Measurements from ENCODE around the gene PSME3. TPM values are rescaled to one million over a fixed set of nuclear protein-coding genes. Genes with fewer than 3 reads are reported as not detected.
"Not testable (repeated sequence)": the region's sequence is repeated elsewhere in the genome, so short reads cannot be mapped to it uniquely, and the experiment has no call there.

Gene PSME3
- polyA plus RNA-seq, 4 donors = 49.9 to 93.0 (median 61.2) TPM

GRCh38 chr17:42872251-42872965 lies 39.2 kb downstream of the PSME3 start:
- Histone ChIP-seq H3K4me1 (ENCODE audit: control insufficient read depth in 3 of 3, insufficient read depth in 2 of 3, low read depth in 1 of 3, low read length in 2 of 3) (peaks cover 0 to 7% (median 4%) of the 10 kb centered on the region in 3 donors), H3K9me3 (ENCODE audit: control insufficient read depth in 2 of 2, insufficient read depth in 1 of 2, low read depth in 1 of 2, low read length in 1 of 2) (peaks cover 0 to 16% of the 10 kb centered on the region in 2 donors), H3K27ac (ENCODE audit: low read depth in 1 of 3, low read length in 2 of 3) (peak overlapping the region in 1 of 3 donors; percentile 19), H3K27me3 (ENCODE audit: control insufficient read depth in 3 of 3, insufficient read depth in 3 of 3, low read length in 3 of 3) (no peaks in the 10 kb centered on the region), H3K36me3 (ENCODE audit: control insufficient read depth in 3 of 3, insufficient read depth in 2 of 3, low read depth in 1 of 3, low read length in 3 of 3) (no peaks in the 10 kb centered on the region), H3K4me3 (ENCODE audit: low read depth in 1 of 3, low read length in 3 of 3) (no peak overlapping the region)
- FAIRE-seq (no peak), DNase-seq (peak; percentile 40 to 45)
- 73 to 88% (median 79%) methylated on average over 12 to 13 of the region's 13 CpGs for WGBS, 3 donors

GRCh38 chr17:42873315-42873714 lies 40.1 kb downstream of the PSME3 start:
- FAIRE-seq = no peak
- Histone ChIP-seq H3K27me3 (ENCODE audit: control insufficient read depth in 3 of 3, insufficient read depth in 3 of 3, low read length in 3 of 3) (no peaks in the 10 kb centered on the region), H3K27ac (ENCODE audit: low read depth in 1 of 3, low read length in 2 of 3) (no peak overlapping the region), H3K36me3 (ENCODE audit: control insufficient read depth in 3 of 3, insufficient read depth in 2 of 3, low read depth in 1 of 3, low read length in 3 of 3) (no peaks in the 10 kb centered on the region), H3K4me1 (ENCODE audit: control insufficient read depth in 3 of 3, insufficient read depth in 2 of 3, low read depth in 1 of 3, low read length in 2 of 3) (peaks cover 0 to 14% (median 4%) of the 10 kb centered on the region in 3 donors), H3K4me3 (ENCODE audit: low read depth in 1 of 3, low read length in 3 of 3) (no peak overlapping the region), H3K9me3 (ENCODE audit: control insufficient read depth in 2 of 2, insufficient read depth in 1 of 2, low read depth in 1 of 2, low read length in 1 of 2) (peaks cover 0 to 16% of the 10 kb centered on the region in 2 donors)
- no peak for DNase-seq
- 83 to 92% (median 91%) methylated on average over 6 of the region's 6 CpGs for WGBS, 3 donors

DNA sequence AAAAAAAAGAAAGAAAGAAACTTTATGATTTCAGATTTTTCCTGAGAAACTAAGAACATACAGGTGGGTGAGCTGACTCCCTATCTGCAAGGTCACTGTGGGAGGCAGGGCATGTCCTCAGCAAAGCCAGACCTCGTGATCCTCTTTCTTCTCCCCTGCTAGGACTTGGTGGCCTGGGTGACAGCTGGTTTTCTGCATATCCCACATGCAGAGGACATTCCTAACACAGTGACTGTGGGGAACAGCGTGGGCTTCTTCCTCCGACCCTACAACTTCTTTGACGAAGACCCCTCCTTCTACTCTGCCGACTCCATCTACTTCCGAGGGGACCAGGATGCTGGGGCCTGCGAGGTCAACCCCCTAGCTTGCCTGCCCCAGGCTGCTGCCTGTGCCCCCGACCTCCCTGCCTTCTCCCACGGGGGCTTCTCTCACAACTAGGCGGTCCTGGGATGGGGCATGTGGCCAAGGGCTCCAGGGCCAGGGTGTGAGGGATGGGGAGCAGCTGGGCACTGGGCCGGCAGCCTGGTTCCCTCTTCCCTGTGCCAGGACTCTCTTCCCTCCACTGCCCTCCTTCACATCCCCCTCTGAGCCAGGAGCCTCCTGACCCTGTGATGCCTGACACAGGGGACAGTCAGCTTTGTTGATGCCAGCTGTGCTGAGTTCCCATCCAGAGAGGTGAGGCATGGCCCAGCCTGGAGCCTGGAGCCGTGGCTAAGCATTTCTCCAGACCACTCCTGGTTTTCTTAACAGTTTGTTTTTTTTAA lies 40.9 kb downstream of the PSME3 start:
- H3K9me3 ChIP-seq (ENCODE audit: control insufficient read depth in 2 of 2, insufficient read depth in 1 of 2, low read depth in 1 of 2, low read length in 1 of 2) = peaks cover 0 to 16% of the 10 kb centered on the region in 2 donors
- H3K27me3 ChIP-seq (ENCODE audit: control insufficient read depth in 3 of 3, insufficient read depth in 3 of 3, low read length in 3 of 3); H3K4me3 ChIP-seq (ENCODE audit: low read depth in 1 of 3, low read length in 3 of 3); FAIRE-seq; H3K27ac ChIP-seq (ENCODE audit: low read depth in 1 of 3, low read length in 2 of 3); H3K36me3 ChIP-seq (ENCODE audit: control insufficient read depth in 3 of 3, insufficient read depth in 2 of 3, low read depth in 1 of 3, low read length in 3 of 3); DNase-seq: not testable (repeated sequence)
- 79 to 92% (median 90%) methylated on average over 5 to 9 of the region's 12 CpGs for WGBS, 3 donors
- peaks cover 0 to 22% (median 6%) of the 10 kb centered on the region in 3 donors for H3K4me1 ChIP-seq (ENCODE audit: control insufficient read depth in 3 of 3, insufficient read depth in 2 of 3, low read depth in 1 of 3, low read length in 2 of 3)

- Histone ChIP-seq H3K9me3 (ENCODE audit: control insufficient read depth in 2 of 2, insufficient read depth in 1 of 2, low read depth in 1 of 2, low read length in 1 of 2) (no peaks in the 10 kb centered on the region), H3K27ac (ENCODE audit: low read depth in 1 of 3, low read length in 2 of 3) (no peak overlapping the region), H3K36me3 (ENCODE audit: control insufficient read depth in 3 of 3, insufficient read depth in 2 of 3, low read depth in 1 of 3, low read length in 3 of 3) (no peaks in the 10 kb centered on the region), H3K4me1 (ENCODE audit: control insufficient read depth in 3 of 3, insufficient read depth in 2 of 3, low read depth in 1 of 3, low read length in 2 of 3) (peaks cover 0 to 19% (median 5%) of the 10 kb centered on the region in 3 donors), H3K27me3 (ENCODE audit: control insufficient read depth in 3 of 3, insufficient read depth in 3 of 3, low read length in 3 of 3) (no peaks in the 10 kb centered on the region), H3K4me3 (ENCODE audit: low read depth in 1 of 3, low read length in 3 of 3) (no peak overlapping the region)
- no peak for DNase-seq
- no peak for FAIRE-seq
- WGBS, 3 donors = 95 to 99% (median 95%) methylated on average over 10 of the region's 10 CpGs
Measured at GRCh38 chr17:42877037-42877436, 43.8 kb downstream of the PSME3 start.

GRCh38 chr17:42878123-42878880 lies 45.1 kb downstream of the PSME3 start:
- WGBS, 3 donors = 14 to 47% (median 23%) methylated on average over 12 to 13 of the region's 13 CpGs
- Histone ChIP-seq H3K27ac (ENCODE audit: low read depth in 1 of 3, low read length in 2 of 3) (peak overlapping the region in 1 of 3 donors; percentile 12), H3K4me3 (ENCODE audit: low read depth in 1 of 3, low read length in 3 of 3) (no peak overlapping the region), H3K36me3 (ENCODE audit: control insufficient read depth in 3 of 3, insufficient read depth in 2 of 3, low read depth in 1 of 3, low read length in 3 of 3) (no peaks in the 10 kb centered on the region), H3K4me1 (ENCODE audit: control insufficient read depth in 3 of 3, insufficient read depth in 2 of 3, low read depth in 1 of 3, low read length in 2 of 3) (peaks cover 0 to 14% (median 2%) of the 10 kb centered on the region in 3 donors), H3K9me3 (ENCODE audit: control insufficient read depth in 2 of 2, insufficient read depth in 1 of 2, low read depth in 1 of 2, low read length in 1 of 2) (no peaks in the 10 kb centered on the region), H3K27me3 (ENCODE audit: control insufficient read depth in 3 of 3, insufficient read depth in 3 of 3, low read length in 3 of 3) (no peaks in the 10 kb centered on the region)
- FAIRE-seq (no peak), DNase-seq (peak; percentile 72 to 73)

DNA sequence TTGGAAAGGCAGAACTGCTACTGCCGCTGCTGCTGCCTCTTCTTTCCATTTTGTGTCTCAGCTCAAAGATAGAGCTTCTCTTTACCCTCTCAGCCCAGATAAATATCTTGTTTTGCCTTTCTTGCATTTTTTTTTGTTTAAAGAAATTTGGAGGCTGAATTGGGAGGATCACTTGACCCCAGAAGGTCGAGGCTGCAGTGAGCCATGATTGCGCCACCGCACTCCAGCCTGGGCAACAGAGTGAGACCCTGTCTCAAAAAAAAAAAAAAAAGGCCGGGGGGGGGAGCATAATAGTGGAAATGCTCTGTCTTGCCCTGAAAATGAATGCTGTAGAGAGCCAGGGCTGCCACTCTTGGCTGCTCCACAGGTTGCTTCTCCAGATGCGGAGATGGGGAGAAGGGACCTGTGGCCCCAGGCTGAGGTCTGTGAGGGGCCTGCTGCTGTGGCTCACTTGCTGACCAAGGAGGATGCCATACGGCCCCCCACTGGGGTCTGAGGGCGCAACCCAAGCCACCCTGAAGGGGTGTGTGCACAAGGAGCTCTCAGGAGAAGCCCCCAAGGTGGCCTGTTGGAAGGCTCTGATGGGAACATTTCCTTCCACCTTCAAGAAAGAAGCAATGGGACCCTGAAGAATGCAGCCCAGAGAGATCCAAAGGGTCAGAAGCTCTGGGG lies 45.9 kb downstream of the PSME3 start:
- Histone ChIP-seq H3K27me3 (ENCODE audit: control insufficient read depth in 3 of 3, insufficient read depth in 3 of 3, low read length in 3 of 3) (no peaks in the 10 kb centered on the region), H3K27ac (ENCODE audit: low read depth in 1 of 3, low read length in 2 of 3) (no peak overlapping the region), H3K9me3 (ENCODE audit: control insufficient read depth in 2 of 2, insufficient read depth in 1 of 2, low read depth in 1 of 2, low read length in 1 of 2) (no peaks in the 10 kb centered on the region), H3K36me3 (ENCODE audit: control insufficient read depth in 3 of 3, insufficient read depth in 2 of 3, low read depth in 1 of 3, low read length in 3 of 3) (no peaks in the 10 kb centered on the region), H3K4me3 (ENCODE audit: low read depth in 1 of 3, low read length in 3 of 3) (no peak overlapping the region), H3K4me1 (ENCODE audit: control insufficient read depth in 3 of 3, insufficient read depth in 2 of 3, low read depth in 1 of 3, low read length in 2 of 3) (peaks cover 0 to 14% (median 2%) of the 10 kb centered on the region in 3 donors)
- WGBS, 3 donors = 74 to 87% (median 79%) methylated on average over 8 of the region's 8 CpGs
- FAIRE-seq = no peak
- DNase-seq = no peak

DNA sequence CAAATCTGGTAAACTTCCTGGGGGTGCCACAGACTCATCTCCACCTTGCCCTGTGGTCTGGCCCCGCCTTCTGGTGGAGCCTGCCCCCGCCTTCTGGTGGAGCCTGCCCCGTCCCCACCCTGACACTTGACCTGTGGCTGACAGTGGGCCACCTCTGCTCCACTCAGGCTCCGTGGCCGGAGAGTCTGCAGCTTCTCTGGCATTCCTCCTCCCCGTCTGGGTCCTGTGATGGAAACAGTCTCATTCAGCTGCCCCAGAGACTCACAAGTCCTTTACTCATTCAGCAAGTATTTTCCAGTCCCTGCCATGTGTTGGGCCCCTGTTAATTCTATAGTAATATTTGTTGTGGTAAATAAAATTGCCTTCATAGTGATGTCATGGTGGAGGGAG lies 46.4 kb downstream of the PSME3 start:
- no peak overlapping the region for H3K27ac ChIP-seq (ENCODE audit: low read depth in 1 of 3, low read length in 2 of 3)
- 65 to 78% (median 75%) methylated on average over 6 of the region's 6 CpGs for whole genome bisulfite sequencing, 3 donors
- DNase-seq = no peak
- H3K4me3 ChIP-seq (ENCODE audit: low read depth in 1 of 3, low read length in 3 of 3) = no peak overlapping the region
- no peaks in the 10 kb centered on the region for H3K27me3 ChIP-seq (ENCODE audit: control insufficient read depth in 3 of 3, insufficient read depth in 3 of 3, low read length in 3 of 3)
- H3K9me3 ChIP-seq (ENCODE audit: control insufficient read depth in 2 of 2, insufficient read depth in 1 of 2, low read depth in 1 of 2, low read length in 1 of 2) = no peaks in the 10 kb centered on the region
- FAIRE-seq = no peak
- no peaks in the 10 kb centered on the region for H3K36me3 ChIP-seq (ENCODE audit: control insufficient read depth in 3 of 3, insufficient read depth in 2 of 3, low read depth in 1 of 3, low read length in 3 of 3)
- H3K4me1 ChIP-seq (ENCODE audit: control insufficient read depth in 3 of 3, insufficient read depth in 2 of 3, low read depth in 1 of 3, low read length in 2 of 3) = peaks cover 0 to 14% (median 2%) of the 10 kb centered on the region in 3 donors
